ENCODE data around the gene DNAJC10. TPM values are rescaled to one million over a fixed set of nuclear protein-coding genes. Genes with fewer than 3 reads are reported as not detected.

The DNAJC10 gene
- total RNA-seq, 1 donor from 2014 or later: 262 TPM

- TF ChIP-seq, protein P1, sequence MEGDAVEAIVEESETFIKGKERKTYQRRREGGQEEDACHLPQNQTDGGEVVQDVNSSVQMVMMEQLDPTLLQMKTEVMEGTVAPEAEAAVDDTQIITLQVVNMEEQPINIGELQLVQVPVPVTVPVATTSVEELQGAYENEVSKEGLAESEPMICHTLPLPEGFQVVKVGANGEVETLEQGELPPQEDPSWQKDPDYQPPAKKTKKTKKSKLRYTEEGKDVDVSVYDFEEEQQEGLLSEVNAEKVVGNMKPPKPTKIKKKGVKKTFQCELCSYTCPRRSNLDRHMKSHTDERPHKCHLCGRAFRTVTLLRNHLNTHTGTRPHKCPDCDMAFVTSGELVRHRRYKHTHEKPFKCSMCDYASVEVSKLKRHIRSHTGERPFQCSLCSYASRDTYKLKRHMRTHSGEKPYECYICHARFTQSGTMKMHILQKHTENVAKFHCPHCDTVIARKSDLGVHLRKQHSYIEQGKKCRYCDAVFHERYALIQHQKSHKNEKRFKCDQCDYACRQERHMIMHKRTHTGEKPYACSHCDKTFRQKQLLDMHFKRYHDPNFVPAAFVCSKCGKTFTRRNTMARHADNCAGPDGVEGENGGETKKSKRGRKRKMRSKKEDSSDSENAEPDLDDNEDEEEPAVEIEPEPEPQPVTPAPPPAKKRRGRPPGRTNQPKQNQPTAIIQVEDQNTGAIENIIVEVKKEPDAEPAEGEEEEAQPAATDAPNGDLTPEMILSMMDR (IDR thresholded peaks at IDR 0.05; ENCODE audit: unreplicated experiment): peak; percentile 75
- no peak for DNase-seq (ENCODE audit: low spot score, unreplicated experiment)
- peaks cover 35% of the 10 kb centered on the region for H3K36me3 Mint-ChIP-seq (ENCODE audit: insufficient read depth)
These were observed 68.7 kb downstream of the DNAJC10 start for GRCh38 chr2:182784777-182785176.

GRCh38 chr2:182792441-182792840 lies 76.4 kb downstream of the DNAJC10 start:
- no peak overlapping the region for H3K4me3 Mint-ChIP-seq (ENCODE audit: low read depth)
- peaks cover 4% of the 10 kb centered on the region for H3K9me3 Mint-ChIP-seq (ENCODE audit: low read depth)
- H3K36me3 Mint-ChIP-seq (ENCODE audit: insufficient read depth): peaks cover 9% of the 10 kb centered on the region
- no peaks in the 10 kb centered on the region for H3K27me3 Mint-ChIP-seq
- H3K4me1 Mint-ChIP-seq (ENCODE audit: low read depth): peaks cover 10% of the 10 kb centered on the region
- DNase-seq (ENCODE audit: low spot score, unreplicated experiment): no peak
- TF ChIP-seq, protein P1 (IDR thresholded peaks at IDR 0.05; ENCODE audit: unreplicated experiment): no peak
- H3K27ac Mint-ChIP-seq: peak overlapping the region; percentile 1

More at GRCh38 chr2:182784777-182785176, 68.7 kb downstream of the DNAJC10 start:
- Mint-ChIP-seq H3K4me1 (ENCODE audit: low read depth) (peaks cover 8% of the 10 kb centered on the region), H3K27ac (no peak overlapping the region), H3K4me3 (ENCODE audit: low read depth) (no peak overlapping the region), H3K9me3 (ENCODE audit: low read depth) (peaks cover 4% of the 10 kb centered on the region), H3K27me3 (no peaks in the 10 kb centered on the region)

GRCh38 chr2:182798736-182799135 lies 82.7 kb downstream of the DNAJC10 start:
- H3K36me3 Mint-ChIP-seq (ENCODE audit: insufficient read depth): no peaks in the 10 kb centered on the region
- no peak overlapping the region for H3K27ac Mint-ChIP-seq
- H3K27me3 Mint-ChIP-seq: no peaks in the 10 kb centered on the region
- TF ChIP-seq, protein P1 (IDR thresholded peaks at IDR 0.05; ENCODE audit: unreplicated experiment): no peak
- H3K4me1 Mint-ChIP-seq (ENCODE audit: low read depth): peaks cover 4% of the 10 kb centered on the region
- H3K9me3 Mint-ChIP-seq (ENCODE audit: low read depth): peaks cover 4% of the 10 kb centered on the region
- H3K4me3 Mint-ChIP-seq (ENCODE audit: low read depth): no peak overlapping the region
- DNase-seq (ENCODE audit: low spot score, unreplicated experiment): no peak

DNA sequence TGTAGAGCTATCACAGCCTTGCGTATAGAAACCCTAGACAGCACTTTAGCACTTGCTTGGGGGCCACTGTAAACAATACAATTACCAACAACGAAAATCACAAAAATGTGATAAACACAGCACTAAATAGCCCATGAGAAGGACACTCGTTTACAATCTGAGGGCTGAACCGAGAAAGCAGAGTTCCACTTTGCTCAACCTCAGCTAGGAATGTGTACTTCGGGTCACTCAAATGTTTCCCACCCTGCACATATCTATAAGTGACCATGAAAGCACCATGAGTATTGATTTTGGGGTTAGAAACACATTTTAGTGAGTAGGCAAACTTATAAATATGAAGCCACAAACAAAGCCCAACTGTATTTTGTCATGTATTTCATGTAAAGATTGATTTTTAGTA lies 88.1 kb downstream of the DNAJC10 start:
- H3K4me3 Mint-ChIP-seq (ENCODE audit: low read depth): no peak overlapping the region
- no peaks in the 10 kb centered on the region for H3K9me3 Mint-ChIP-seq (ENCODE audit: low read depth)
- TF ChIP-seq, protein P1 (IDR thresholded peaks at IDR 0.05; ENCODE audit: unreplicated experiment): no peak
- no peaks in the 10 kb centered on the region for H3K27me3 Mint-ChIP-seq
- no peak overlapping the region for H3K27ac Mint-ChIP-seq
- DNase-seq (ENCODE audit: low spot score, unreplicated experiment): no peak
- peaks cover 8% of the 10 kb centered on the region for H3K4me1 Mint-ChIP-seq (ENCODE audit: low read depth)
- H3K36me3 Mint-ChIP-seq (ENCODE audit: insufficient read depth): no peaks in the 10 kb centered on the region

DNA sequence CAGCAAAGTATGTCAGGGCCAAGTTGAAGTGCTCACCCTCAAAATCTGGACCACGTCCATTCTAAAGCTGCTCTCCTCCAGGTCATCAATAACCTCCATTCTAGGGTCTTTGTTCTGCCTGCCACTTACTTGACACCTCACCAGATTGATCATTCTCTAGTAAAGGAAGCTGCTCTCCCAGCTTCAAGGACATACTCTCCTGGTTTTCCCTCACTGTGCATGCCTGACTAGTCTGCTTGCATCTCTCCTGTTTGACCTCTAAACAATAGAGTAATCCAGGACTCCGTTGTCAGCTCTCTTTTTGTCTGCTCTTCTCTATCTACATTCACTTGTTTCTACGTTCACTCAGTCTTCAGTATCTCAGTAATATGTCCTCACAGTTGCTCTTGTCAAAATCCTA lies 91.3 kb downstream of the DNAJC10 start:
- no peak for DNase-seq (ENCODE audit: low spot score, unreplicated experiment)
- Mint-ChIP-seq H3K4me3 (ENCODE audit: low read depth) (no peak overlapping the region), H3K4me1 (ENCODE audit: low read depth) (peaks cover 6% of the 10 kb centered on the region), H3K36me3 (ENCODE audit: insufficient read depth) (no peaks in the 10 kb centered on the region), H3K27me3 (no peaks in the 10 kb centered on the region), H3K9me3 (ENCODE audit: low read depth) (no peaks in the 10 kb centered on the region), H3K27ac (no peak overlapping the region)
- TF ChIP-seq, protein P1 (IDR thresholded peaks at IDR 0.05; ENCODE audit: unreplicated experiment): no peak
